Dendritic cell treated with granulocyte-macrophage colony-stimulating factor and Interleukin-4, amounts not matched to agents 40 ng/mL and 50 ng/mL, for 4 days (primary cell): Measurements from ENCODE around the gene HRH4.

ENCODE experiments used
- H3K27ac Mint-ChIP-seq: one replicate; pipeline ENCODE4 v1.8.0; 2022; ENCODE audit warnings: mild to moderate bottlenecking, mixed read lengths
- H3K27me3 Mint-ChIP-seq: one replicate; pipeline ENCODE4 v1.8.0; 2022; ENCODE audit warnings: mild to moderate bottlenecking, mixed read lengths
- H3K36me3 Mint-ChIP-seq: one replicate; pipeline ENCODE4 v1.8.0; 2022; ENCODE audit warnings: low read depth, mixed read lengths
- H3K4me1 Mint-ChIP-seq: one replicate; pipeline ENCODE4 v1.8.0; 2022; ENCODE audit warnings: low read depth, mixed read lengths
- H3K4me3 Mint-ChIP-seq: one replicate; pipeline ENCODE4 v1.8.0; 2022; ENCODE audit warnings: mild to moderate bottlenecking, moderate library complexity, mixed read lengths
- H3K9me3 Mint-ChIP-seq: one replicate; pipeline ENCODE4 v1.8.0; 2022; ENCODE audit warnings: mixed read lengths
- intact Hi-C: fragments of 100-400 bp; cut with micrococcal nuclease; formaldehyde crosslinking; loops from one replicate; pipeline ENCODE4 v1.15.0; 2022

Gene HRH4

DNA sequence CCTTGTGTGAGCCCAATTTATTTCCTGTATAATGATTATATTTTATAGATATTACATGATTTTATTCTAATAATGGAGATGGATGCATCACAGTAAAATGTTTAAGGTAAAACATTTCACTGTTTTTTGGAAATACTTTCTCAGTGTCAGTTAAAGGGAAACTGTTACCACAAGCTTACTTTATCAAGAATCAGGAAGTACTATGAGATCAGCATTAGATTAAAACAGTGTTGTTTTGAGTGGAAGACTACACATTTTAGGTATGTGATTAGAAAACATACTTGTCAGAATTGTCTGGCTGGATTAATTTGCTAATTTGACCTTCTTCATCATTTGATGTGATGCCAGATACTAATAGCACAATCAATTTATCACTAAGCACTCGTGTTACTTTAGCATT, at the start of gene HRH4:
HRH4 (plus strand) TSS at position 250 of the 400 bp plus-strand sequence; CDS start at position 342, 92 bp downstream.
- Mint-ChIP-seq H3K4me1 (peaks cover 39% of the 10 kb centered on the region), H3K36me3 (peaks cover 11% of the 10 kb centered on the region), H3K9me3 (peaks cover 24% of the 10 kb centered on the region), H3K4me3 (no peak within 1 kb of the TSS), H3K27ac (peak within 1 kb of the TSS; percentile 64), H3K27me3 (no peaks in the 10 kb centered on the region)
- intact Hi-C loops, result no loop called here

DNA sequence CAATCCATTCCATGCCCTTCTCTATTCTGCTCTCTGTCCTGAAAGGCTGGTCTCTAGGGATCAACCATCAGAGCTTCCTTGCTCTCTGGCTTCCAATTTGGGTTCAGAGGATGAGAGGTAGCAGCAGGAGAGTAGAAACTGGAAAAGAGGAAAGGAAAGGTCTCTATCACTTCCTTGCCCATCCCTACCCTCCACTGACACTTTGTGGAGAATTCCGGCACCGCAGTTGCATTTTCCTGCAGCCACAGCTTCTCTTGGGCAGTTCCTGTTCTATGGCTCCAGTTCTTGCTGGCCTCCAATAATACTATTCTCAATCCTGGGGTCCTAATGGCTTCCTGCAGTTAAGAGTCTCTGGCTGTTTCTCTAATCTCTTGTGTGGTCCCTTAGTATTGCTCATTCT, 47.3 kb upstream of the HRH4 start:
- peaks cover 13% of the 10 kb centered on the region for H3K27me3 Mint-ChIP-seq
- no peak overlapping the region for H3K4me3 Mint-ChIP-seq
- H3K36me3 Mint-ChIP-seq, result no peaks in the 10 kb centered on the region
- intact Hi-C loops, result no loop called here
- no peak overlapping the region for H3K27ac Mint-ChIP-seq
- H3K4me1 Mint-ChIP-seq, result no peaks in the 10 kb centered on the region
- H3K9me3 Mint-ChIP-seq, result no peaks in the 10 kb centered on the region

DNA sequence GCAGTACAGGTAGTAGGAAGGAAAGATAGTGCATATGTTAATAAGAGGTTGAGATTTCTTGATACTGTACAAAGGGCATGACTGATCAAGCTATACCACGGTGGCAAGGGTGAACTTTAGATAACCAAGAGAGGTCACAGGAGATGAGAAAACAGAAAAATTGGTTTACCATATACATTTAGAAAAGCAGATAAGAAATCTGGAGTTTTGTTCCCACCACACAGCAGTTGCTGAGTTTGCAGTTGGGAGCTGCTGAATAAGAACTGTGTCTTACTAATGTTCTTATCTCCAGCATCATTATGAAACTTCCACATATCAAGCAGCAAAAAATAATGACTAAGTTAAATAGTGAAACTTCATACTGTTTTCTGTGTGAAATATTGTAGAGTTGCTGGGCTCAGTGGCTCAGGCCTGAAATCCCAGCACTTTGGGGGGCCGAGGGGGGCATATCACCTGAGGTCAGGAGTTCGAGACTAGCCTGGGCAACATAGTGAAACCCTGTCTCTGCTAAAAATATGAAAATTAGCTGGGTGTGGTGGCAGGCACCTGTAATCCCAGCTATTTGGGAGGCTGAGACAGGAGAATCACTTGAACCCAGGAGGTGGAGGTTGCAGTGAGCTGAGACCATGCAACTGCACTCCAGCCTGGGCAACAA, 46.0 kb upstream of the HRH4 start:
- Mint-ChIP-seq H3K4me3 (no peak overlapping the region), H3K4me1 (no peaks in the 10 kb centered on the region), H3K27ac (no peak overlapping the region), H3K27me3 (peaks cover 13% of the 10 kb centered on the region), H3K9me3 (no peaks in the 10 kb centered on the region), H3K36me3 (no peaks in the 10 kb centered on the region)
- intact Hi-C loops, result no loop called here

- intact Hi-C loops, result no loop called here
- no peaks in the 10 kb centered on the region for H3K4me1 Mint-ChIP-seq
- H3K27ac Mint-ChIP-seq, result no peak overlapping the region
- H3K4me3 Mint-ChIP-seq, result no peak overlapping the region
- H3K36me3 Mint-ChIP-seq, result no peaks in the 10 kb centered on the region
- peaks cover 17% of the 10 kb centered on the region for H3K27me3 Mint-ChIP-seq
- H3K9me3 Mint-ChIP-seq, result no peaks in the 10 kb centered on the region
Measured at GRCh38 chr18:24417480-24417879, 43.0 kb upstream of the HRH4 start.

DNA sequence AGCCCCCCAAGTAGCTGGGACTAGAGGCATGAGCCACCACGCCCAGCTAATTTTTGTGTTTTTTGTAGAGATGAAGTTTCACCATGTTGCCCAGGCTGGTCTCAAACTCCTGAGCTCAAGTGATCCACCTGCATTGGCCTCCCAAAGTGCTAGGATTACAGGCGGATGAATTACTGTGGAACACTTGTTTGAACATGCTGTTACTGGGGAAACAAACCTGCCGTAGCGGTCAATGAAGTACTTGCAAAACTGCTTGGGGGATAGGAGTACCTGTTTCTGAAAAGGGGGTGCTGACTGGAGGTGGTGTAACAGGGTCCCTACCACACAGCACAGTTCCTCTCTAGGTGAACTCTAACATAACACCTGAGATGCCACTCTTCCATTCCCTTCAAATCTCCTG, 39.9 kb upstream of the HRH4 start:
- no peak overlapping the region for H3K4me3 Mint-ChIP-seq
- intact Hi-C loops, result no loop called here
- peaks cover under 1% of the 10 kb centered on the region for H3K4me1 Mint-ChIP-seq
- H3K27me3 Mint-ChIP-seq, result peaks cover 29% of the 10 kb centered on the region
- no peaks in the 10 kb centered on the region for H3K36me3 Mint-ChIP-seq
- H3K27ac Mint-ChIP-seq, result no peak overlapping the region
- peaks cover under 1% of the 10 kb centered on the region for H3K9me3 Mint-ChIP-seq

- intact Hi-C loops, result no loop called here
- Mint-ChIP-seq H3K27me3 (peaks cover 31% of the 10 kb centered on the region), H3K4me1 (peaks cover 9% of the 10 kb centered on the region), H3K36me3 (peaks cover 12% of the 10 kb centered on the region), H3K27ac (no peak overlapping the region), H3K4me3 (no peak overlapping the region), H3K9me3 (peaks cover 7% of the 10 kb centered on the region)
Measured at GRCh38 chr18:24421831-24422230, 38.6 kb upstream of the HRH4 start.

DNA sequence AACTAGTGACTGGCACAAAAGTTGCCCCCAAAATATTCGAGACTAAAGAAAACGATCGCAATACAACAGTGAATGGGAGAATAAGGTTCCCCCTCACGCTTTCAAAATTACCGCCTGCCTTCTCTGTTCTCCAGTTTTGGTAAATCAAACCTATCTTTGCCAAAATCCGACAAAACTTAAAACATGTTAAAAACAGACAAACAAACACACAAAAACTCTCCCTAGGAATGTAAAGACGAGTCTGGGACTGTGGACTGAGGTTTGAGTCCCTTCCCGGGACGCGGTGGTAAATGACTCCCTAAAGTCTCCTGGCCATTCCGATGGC, 34.4 kb upstream of the HRH4 start:
- H3K4me3 Mint-ChIP-seq, result peak overlapping the region; percentile 97
- peaks cover 18% of the 10 kb centered on the region for H3K27me3 Mint-ChIP-seq
- H3K36me3 Mint-ChIP-seq, result peaks cover 19% of the 10 kb centered on the region
- intact Hi-C loops, result loop anchor here (2.0 to 5.0 kb wide), 2 partner anchors 27 to 61 kb away; no protein-coding TSS in a partner anchor
- peak overlapping the region; percentile 95 for H3K27ac Mint-ChIP-seq
- peaks cover 30% of the 10 kb centered on the region for H3K4me1 Mint-ChIP-seq
- peaks cover 7% of the 10 kb centered on the region for H3K9me3 Mint-ChIP-seq

- peaks cover 7% of the 10 kb centered on the region for H3K9me3 Mint-ChIP-seq
Measured at GRCh38 chr18:24426398-24427294, 33.8 kb upstream of the HRH4 start, which contains the start of gene IMPACT. TSS of gene IMPACT (plus strand) at chr18:24426670. CDS start at chr18:24426757, 87 bp downstream.

GRCh38 chr18:24427484-24427883, 33.0 kb upstream of the HRH4 start:
- peaks cover 14% of the 10 kb centered on the region for H3K27me3 Mint-ChIP-seq

More at GRCh38 chr18:24426398-24427294, 33.8 kb upstream of the HRH4 start, which contains the start of gene IMPACT:
- intact Hi-C loops, result loop anchor here (2.0 to 5.0 kb wide), 2 partner anchors 28 to 61 kb away; no protein-coding TSS in a partner anchor
- H3K4me3 Mint-ChIP-seq, result peak within 1 kb of the TSS; percentile 97
- H3K4me1 Mint-ChIP-seq, result peaks cover 30% of the 10 kb centered on the region
- peaks cover 24% of the 10 kb centered on the region for H3K36me3 Mint-ChIP-seq
- H3K27me3 Mint-ChIP-seq, result peaks cover 17% of the 10 kb centered on the region
- peak within 1 kb of the TSS; percentile 95 for H3K27ac Mint-ChIP-seq

GRCh38 chr18:24428709-24429108, 31.7 kb upstream of the HRH4 start:
- peaks cover 33% of the 10 kb centered on the region for H3K36me3 Mint-ChIP-seq
- no peak overlapping the region for H3K27ac Mint-ChIP-seq
- peaks cover 7% of the 10 kb centered on the region for H3K9me3 Mint-ChIP-seq
- no peak overlapping the region for H3K4me3 Mint-ChIP-seq
- intact Hi-C loops, result loop anchor here (5.0 kb wide), 1 partner anchor 59 kb away; no protein-coding TSS in a partner anchor
- H3K4me1 Mint-ChIP-seq, result peaks cover 37% of the 10 kb centered on the region
- H3K27me3 Mint-ChIP-seq, result peaks cover 11% of the 10 kb centered on the region

More at GRCh38 chr18:24427484-24427883, 33.0 kb upstream of the HRH4 start:
- peaks cover 32% of the 10 kb centered on the region for H3K4me1 Mint-ChIP-seq
- intact Hi-C loops, result loop anchor here (2.0 to 5.0 kb wide), 2 partner anchors 29 to 60 kb away; no protein-coding TSS in a partner anchor
- H3K9me3 Mint-ChIP-seq, result peaks cover 7% of the 10 kb centered on the region
- peak overlapping the region; percentile 97 for H3K4me3 Mint-ChIP-seq
- peak overlapping the region; percentile 95 for H3K27ac Mint-ChIP-seq
- H3K36me3 Mint-ChIP-seq, result peaks cover 27% of the 10 kb centered on the region

GRCh38 chr18:24429188-24429587, 31.2 kb upstream of the HRH4 start:
- Mint-ChIP-seq H3K27ac (no peak overlapping the region), H3K4me1 (peaks cover 37% of the 10 kb centered on the region), H3K27me3 (peaks cover 8% of the 10 kb centered on the region), H3K9me3 (peaks cover 7% of the 10 kb centered on the region), H3K36me3 (peaks cover 36% of the 10 kb centered on the region), H3K4me3 (no peak overlapping the region)
- intact Hi-C loops, result loop anchor here (5.0 kb wide), 1 partner anchor 58 kb away; no protein-coding TSS in a partner anchor

DNA sequence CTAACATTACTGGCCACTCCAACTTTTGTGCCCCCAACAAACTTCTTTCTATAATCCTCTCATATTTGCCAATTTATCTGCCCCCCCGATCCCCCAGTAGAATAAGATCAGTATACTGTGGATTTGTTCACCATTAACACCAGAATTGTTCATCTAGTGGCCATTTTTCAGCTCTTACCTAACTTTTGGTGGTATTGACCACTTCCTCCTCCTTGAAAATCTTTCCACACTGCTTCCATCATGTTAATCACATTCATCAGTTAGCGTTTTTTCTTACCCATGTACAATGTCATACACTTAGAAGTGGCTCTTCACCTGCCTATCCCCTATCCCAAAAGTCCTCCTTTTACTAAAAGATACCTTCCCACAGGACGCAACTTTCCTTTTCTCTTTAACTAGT, 27.8 kb upstream of the HRH4 start:
- Mint-ChIP-seq H3K9me3 (no peaks in the 10 kb centered on the region), H3K36me3 (peaks cover 45% of the 10 kb centered on the region), H3K4me1 (peaks cover 21% of the 10 kb centered on the region), H3K27me3 (no peaks in the 10 kb centered on the region), H3K4me3 (no peak overlapping the region), H3K27ac (no peak overlapping the region)
- intact Hi-C loops, result no loop called here

DNA sequence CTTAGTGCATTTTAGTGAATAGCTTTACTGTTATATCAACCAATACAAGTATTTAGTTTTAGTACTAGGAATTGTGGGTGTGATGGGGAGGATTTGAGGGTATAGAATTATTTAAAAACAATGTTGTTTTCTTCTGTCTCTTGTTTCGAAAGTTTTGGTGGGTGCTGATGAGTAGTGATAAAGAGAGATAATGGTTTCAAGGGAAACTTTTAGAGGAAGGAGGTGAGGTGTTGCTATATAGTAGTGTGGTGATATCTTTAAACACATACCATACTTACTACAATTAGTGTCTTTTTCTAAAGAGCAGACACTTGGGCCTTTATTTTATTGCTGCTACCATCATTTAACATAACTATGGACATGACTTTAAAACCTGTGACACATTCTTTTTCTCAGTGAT, 23.5 kb upstream of the HRH4 start:
- Mint-ChIP-seq H3K27ac (no peak overlapping the region), H3K27me3 (no peaks in the 10 kb centered on the region), H3K36me3 (peaks cover 74% of the 10 kb centered on the region), H3K4me3 (no peak overlapping the region), H3K9me3 (no peaks in the 10 kb centered on the region), H3K4me1 (peaks cover 13% of the 10 kb centered on the region)
- intact Hi-C loops, result no loop called here

DNA sequence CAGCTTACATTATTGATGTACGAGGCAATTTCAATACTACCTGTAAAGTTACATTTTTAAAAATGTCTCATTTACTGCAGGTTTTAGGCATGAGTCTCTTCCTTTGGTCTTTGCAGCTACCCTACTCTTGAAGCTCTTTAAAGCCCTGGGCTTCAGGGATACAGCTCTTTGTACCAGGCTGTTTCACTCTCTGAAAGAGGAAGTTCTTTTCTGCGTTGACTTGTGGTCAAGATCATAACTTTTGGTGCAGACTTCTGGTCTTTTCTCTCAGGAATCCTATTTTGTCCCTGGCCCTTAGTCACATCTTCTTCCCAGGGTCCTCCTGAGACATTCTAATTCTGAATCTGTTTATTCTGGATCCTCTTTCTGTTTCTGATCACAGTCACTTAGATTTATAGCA, 16.6 kb upstream of the HRH4 start:
- Mint-ChIP-seq H3K36me3 (peaks cover 75% of the 10 kb centered on the region), H3K27me3 (no peaks in the 10 kb centered on the region), H3K4me3 (no peak overlapping the region), H3K9me3 (no peaks in the 10 kb centered on the region), H3K27ac (no peak overlapping the region), H3K4me1 (peaks cover 20% of the 10 kb centered on the region)
- intact Hi-C loops, result loop anchor here (5.0 kb wide), 1 partner anchor 77 kb away; no protein-coding TSS in a partner anchor
